PC-9 (cell line): ENCODE measurements around the gene ANKK1.

Experiments used
- EZH2 ChIP-seq: fragments of 200-600 bp; sonication (generic); IDR thresholded peaks from 2 replicates; pipeline ENCODE4 v1.8.0; 2017; ENCODE audit warnings: antibody characterized with exemption, low read depth
- TF ChIP-seq, protein P1 (sequence below): fragments of 200-600 bp; sonication (generic); conservative IDR thresholded peaks from 2 replicates; pipeline ENCODE4 v1.6.1; 2017; ENCODE audit warnings: mixed run types, antibody characterized with exemption, mild to moderate bottlenecking, moderate library complexity

DNA sequence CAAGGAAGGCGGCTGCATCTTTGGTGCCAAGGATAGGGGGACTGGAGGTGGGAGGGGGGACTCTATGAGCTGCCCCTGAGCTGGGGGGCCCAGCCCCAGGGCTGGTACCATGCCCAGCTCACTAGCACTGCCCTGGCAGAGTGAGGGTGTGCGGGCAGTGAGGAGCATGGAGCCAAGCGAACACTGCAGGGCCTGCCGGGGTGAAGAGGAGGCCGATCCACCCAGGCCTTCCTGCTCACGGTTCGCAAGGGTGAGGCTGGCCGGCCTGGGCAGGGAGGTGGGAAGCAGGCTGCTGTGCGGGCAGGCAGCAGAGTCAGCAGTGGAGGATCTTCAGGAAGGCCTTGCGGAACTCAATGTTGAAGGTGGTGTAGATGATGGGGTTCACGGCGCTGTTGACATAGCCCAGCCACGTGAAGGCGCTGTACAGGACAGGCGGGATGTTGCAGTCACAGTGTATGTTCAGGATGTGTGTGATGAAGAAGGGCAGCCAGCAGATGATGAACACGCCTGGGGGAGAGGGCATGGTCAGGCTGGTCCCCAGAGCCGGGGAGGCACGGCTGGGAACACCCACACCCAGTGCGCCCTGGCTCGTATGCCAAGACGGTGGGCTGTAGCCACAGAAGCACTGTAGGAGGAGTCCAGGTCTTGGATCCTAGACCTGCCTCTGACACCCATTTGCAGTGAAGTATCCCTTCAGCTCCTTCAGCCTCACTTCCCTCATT is 23.0 kb downstream of the ANKK1 start:
- TF ChIP-seq, protein P1, sequence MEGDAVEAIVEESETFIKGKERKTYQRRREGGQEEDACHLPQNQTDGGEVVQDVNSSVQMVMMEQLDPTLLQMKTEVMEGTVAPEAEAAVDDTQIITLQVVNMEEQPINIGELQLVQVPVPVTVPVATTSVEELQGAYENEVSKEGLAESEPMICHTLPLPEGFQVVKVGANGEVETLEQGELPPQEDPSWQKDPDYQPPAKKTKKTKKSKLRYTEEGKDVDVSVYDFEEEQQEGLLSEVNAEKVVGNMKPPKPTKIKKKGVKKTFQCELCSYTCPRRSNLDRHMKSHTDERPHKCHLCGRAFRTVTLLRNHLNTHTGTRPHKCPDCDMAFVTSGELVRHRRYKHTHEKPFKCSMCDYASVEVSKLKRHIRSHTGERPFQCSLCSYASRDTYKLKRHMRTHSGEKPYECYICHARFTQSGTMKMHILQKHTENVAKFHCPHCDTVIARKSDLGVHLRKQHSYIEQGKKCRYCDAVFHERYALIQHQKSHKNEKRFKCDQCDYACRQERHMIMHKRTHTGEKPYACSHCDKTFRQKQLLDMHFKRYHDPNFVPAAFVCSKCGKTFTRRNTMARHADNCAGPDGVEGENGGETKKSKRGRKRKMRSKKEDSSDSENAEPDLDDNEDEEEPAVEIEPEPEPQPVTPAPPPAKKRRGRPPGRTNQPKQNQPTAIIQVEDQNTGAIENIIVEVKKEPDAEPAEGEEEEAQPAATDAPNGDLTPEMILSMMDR = no peak
- no peak for TF ChIP-seq EZH2
